Nephron (organoid): ENCODE data around the gene EPHA4.

Experiments
- H3K27ac Mint-ChIP-seq, 3 experiments: 2 replicates each; pipeline ENCODE4 v1.8.0; 2020; ENCODE audit warnings: mixed read lengths in 3 of 3, mild to moderate bottlenecking in 2 of 3, moderate library complexity in 1 of 3
- H3K27me3 Mint-ChIP-seq: 2 replicates; pipeline ENCODE4 v1.8.0; 2021; ENCODE audit warnings: low read depth, mild to moderate bottlenecking, moderate library complexity, mixed read lengths
- H3K36me3 Mint-ChIP-seq: 2 replicates; pipeline ENCODE4 v1.8.0; 2020; ENCODE audit warnings: low read depth, mixed read lengths
- H3K4me1 Mint-ChIP-seq: 2 replicates; pipeline ENCODE4 v1.8.0; 2020; ENCODE audit warnings: mixed read lengths
- H3K4me3 Mint-ChIP-seq, 3 experiments: 2 replicates each; pipeline ENCODE4 v1.8.0; 2020; ENCODE audit warnings: mild to moderate bottlenecking in 3 of 3, mixed read lengths in 3 of 3, moderate library complexity in 2 of 3
- H3K9me3 Mint-ChIP-seq: 2 replicates; pipeline ENCODE4 v1.8.0; 2020; ENCODE audit warnings: mixed read lengths
- CTCF ChIP-seq, 3 experiments: fragments of 200-600 bp; sonication (generic); IDR thresholded peaks; one replicate each; pipeline ENCODE4 v1.5.0; 2021; ENCODE audit warnings: antibody characterized with exemption in 3 of 3; ENCODE audit not compliant: unreplicated experiment in 3 of 3

The EPHA4 gene

DNA sequence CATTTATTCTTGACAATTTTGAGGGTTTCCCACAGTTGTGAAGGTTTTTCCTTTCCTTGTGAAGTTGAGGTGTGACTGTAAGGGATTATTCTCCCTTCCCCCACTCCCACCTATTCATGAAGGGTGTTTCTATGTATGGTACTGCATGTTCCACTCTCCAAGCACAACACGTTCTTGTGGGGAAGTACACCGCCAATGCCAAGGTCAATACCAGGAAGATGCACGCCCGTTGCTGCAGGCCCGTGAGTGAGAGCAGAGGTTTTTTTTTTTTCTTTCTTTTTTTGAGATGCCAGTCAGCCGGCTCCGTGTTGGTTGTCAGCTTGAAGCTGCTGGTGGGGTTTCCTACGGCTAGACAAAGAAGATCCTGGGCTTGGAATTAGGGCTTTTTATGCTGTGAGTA is 38.6 kb upstream of the EPHA4 start:
- no peaks in the 10 kb centered on the region for H3K36me3 Mint-ChIP-seq
- H3K4me1 Mint-ChIP-seq, result no peaks in the 10 kb centered on the region
- H3K27ac Mint-ChIP-seq, result no peak overlapping the region
- no peak for TF ChIP-seq CTCF (IDR thresholded peaks at IDR 0.05; ENCODE audit: unreplicated experiment in 3 of 3)
- peaks cover 26% of the 10 kb centered on the region for H3K27me3 Mint-ChIP-seq
- no peaks in the 10 kb centered on the region for H3K9me3 Mint-ChIP-seq
- no peak overlapping the region for H3K4me3 Mint-ChIP-seq

DNA sequence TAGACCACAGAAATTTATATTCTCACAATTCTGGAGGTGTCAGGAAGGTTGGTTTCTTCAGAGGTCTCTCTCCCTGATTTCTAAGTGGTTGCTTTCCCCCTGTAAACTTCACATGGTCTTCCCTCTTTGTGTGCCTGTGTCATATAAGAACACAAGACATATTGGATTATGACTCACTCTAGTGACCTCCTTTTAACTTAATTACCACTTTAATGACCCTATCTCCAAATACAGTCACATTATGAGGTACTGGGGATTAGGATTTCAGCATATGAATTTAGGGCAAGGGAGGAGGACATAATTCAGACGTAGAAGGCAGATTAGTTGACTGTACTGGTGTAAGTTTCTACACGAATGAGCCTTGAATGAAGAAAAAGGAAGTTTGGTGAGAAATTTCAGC is 38.2 kb upstream of the EPHA4 start:
- H3K4me1 Mint-ChIP-seq, result no peaks in the 10 kb centered on the region
- no peak overlapping the region for H3K27ac Mint-ChIP-seq
- no peaks in the 10 kb centered on the region for H3K36me3 Mint-ChIP-seq
- no peaks in the 10 kb centered on the region for H3K9me3 Mint-ChIP-seq
- H3K27me3 Mint-ChIP-seq, result peaks cover 24% of the 10 kb centered on the region
- TF ChIP-seq CTCF (IDR thresholded peaks at IDR 0.05; ENCODE audit: unreplicated experiment in 3 of 3), result no peak
- H3K4me3 Mint-ChIP-seq, result no peak overlapping the region

DNA sequence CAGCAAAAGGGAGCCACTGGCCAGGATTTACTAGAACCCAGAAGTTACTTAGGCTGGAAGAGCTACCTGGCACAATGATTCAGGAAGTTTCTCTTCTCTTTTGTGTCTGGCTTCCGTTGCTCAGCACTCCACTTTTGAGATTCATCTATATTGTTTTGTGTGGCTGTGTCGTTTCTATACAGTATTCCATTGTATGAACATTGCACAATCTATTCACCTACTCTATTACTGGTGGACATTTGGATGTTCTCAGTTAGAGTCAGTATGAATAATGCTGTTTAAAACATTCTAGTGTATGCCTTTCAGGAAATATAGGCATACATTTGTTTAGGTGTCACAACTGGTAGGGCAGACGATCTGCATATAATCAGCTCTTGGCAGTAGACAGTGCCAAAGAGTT is 36.3 kb upstream of the EPHA4 start:
- Mint-ChIP-seq H3K4me1 (no peaks in the 10 kb centered on the region), H3K27me3 (peaks cover 18% of the 10 kb centered on the region), H3K36me3 (no peaks in the 10 kb centered on the region), H3K4me3 (no peak overlapping the region), H3K27ac (no peak overlapping the region), H3K9me3 (no peaks in the 10 kb centered on the region)
- TF ChIP-seq CTCF (IDR thresholded peaks at IDR 0.05; ENCODE audit: unreplicated experiment in 3 of 3), result no peak

DNA sequence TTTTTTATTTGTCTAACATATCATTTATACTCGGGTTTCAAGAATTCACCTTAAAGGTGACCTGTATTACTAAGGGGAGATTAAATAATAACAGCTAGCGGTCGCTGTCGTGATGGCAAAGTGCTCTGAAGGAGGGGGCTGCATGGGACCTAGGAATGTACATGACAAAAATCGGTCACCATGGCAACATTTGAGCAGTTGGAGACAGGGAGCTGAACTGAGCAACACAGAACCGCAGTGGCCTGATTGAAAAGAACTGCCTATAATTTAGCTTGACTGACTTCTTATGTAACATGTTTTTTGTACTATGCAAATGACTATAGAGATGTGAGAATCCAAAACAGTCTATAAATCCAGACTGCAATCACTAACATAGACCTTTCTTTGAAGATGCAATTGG is 34.3 kb upstream of the EPHA4 start:
- H3K36me3 Mint-ChIP-seq, result no peaks in the 10 kb centered on the region
- no peak overlapping the region for H3K27ac Mint-ChIP-seq
- H3K4me3 Mint-ChIP-seq, result no peak overlapping the region
- H3K27me3 Mint-ChIP-seq, result peaks cover 21% of the 10 kb centered on the region
- no peak for TF ChIP-seq CTCF (IDR thresholded peaks at IDR 0.05; ENCODE audit: unreplicated experiment in 3 of 3)
- no peaks in the 10 kb centered on the region for H3K9me3 Mint-ChIP-seq
- peaks cover 3% of the 10 kb centered on the region for H3K4me1 Mint-ChIP-seq

- no peak overlapping the region for H3K27ac Mint-ChIP-seq
- no peaks in the 10 kb centered on the region for H3K9me3 Mint-ChIP-seq
- H3K4me1 Mint-ChIP-seq, result peaks cover 5% of the 10 kb centered on the region
- no peak overlapping the region for H3K4me3 Mint-ChIP-seq
- peaks cover 19% of the 10 kb centered on the region for H3K27me3 Mint-ChIP-seq
- no peaks in the 10 kb centered on the region for H3K36me3 Mint-ChIP-seq
- TF ChIP-seq CTCF (IDR thresholded peaks at IDR 0.05; ENCODE audit: unreplicated experiment in 3 of 3), result no peak
Observed at GRCh38 chr2:221605751-221606240, 33.7 kb upstream of the EPHA4 start.

DNA sequence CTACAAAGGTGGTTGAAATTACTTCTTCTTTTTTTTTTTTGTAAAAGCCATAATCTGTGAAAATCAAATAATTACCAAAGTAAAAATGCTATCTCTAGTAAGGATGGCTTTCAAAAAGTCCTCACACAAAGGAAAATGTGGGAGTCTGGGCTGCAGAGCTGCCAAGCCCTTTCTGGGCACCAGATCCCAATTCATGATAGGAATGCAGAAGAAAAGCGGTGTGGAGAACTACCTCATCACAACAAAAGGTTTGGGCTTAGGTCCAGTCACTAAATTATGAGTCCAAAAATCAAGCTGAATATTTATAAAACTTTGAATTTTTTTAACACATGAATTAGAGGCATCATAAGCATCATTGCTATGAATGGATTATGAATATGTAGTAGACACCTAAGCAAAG is 30.8 kb upstream of the EPHA4 start:
- Mint-ChIP-seq H3K4me3 (no peak overlapping the region), H3K27me3 (peaks cover 9% of the 10 kb centered on the region), H3K36me3 (no peaks in the 10 kb centered on the region), H3K9me3 (no peaks in the 10 kb centered on the region), H3K27ac (no peak overlapping the region), H3K4me1 (peaks cover 5% of the 10 kb centered on the region)
- no peak for TF ChIP-seq CTCF (IDR thresholded peaks at IDR 0.05; ENCODE audit: unreplicated experiment in 3 of 3)
